ENCODE measurements around the gene MLX.
A peak's percentile ranks its signal among the peaks of the same experiment; 100 is the strongest.

The MLX gene

GRCh38 chr17:42577532-42578281 is 10.8 kb downstream of the MLX start, which contains the start of gene PSMC3IP:
Gene PSMC3IP, minus strand, starts transcription at chr17:42577729. Its CDS starts 43 bp downstream, at chr17:42577686.
- H3K4me3 ChIP-seq (ENCODE audit: low read depth, low read length), result peak within 1 kb of the TSS; percentile 90

- H3K4me3 ChIP-seq (ENCODE audit: low read depth, low read length), result peak overlapping the region; percentile 90
Measured at GRCh38 chr17:42578282-42578869, 11.5 kb downstream of the MLX start.

- no peak overlapping the region for H3K4me3 ChIP-seq (ENCODE audit: low read depth, low read length)
Measured at GRCh38 chr17:42579794-42580551, 13.1 kb downstream of the MLX start.

GRCh38 chr17:42581744-42582270 is 14.9 kb downstream of the MLX start:
- H3K4me3 ChIP-seq (ENCODE audit: low read depth, low read length), result no peak overlapping the region

DNA sequence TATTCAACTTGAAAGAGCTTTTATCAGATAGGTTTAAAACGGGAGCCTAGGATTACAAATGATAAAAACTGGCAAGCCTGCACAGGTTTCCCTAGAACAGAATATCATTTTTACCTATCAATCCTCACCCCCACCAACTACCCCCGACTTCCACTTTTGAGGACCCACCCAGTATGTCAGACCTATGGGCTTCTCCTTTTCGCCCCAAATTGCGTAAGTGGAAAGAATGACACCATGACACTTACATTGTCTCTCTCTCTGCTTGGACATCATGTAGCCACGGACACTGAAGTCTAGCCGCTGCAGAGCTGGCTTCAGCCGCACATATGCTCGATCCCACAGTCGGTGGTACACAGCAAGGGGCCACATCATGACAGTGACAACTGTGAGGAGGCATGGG is 18.0 kb downstream of the MLX start:
- H3K4me3 ChIP-seq (ENCODE audit: low read depth, low read length), result no peak overlapping the region

DNA sequence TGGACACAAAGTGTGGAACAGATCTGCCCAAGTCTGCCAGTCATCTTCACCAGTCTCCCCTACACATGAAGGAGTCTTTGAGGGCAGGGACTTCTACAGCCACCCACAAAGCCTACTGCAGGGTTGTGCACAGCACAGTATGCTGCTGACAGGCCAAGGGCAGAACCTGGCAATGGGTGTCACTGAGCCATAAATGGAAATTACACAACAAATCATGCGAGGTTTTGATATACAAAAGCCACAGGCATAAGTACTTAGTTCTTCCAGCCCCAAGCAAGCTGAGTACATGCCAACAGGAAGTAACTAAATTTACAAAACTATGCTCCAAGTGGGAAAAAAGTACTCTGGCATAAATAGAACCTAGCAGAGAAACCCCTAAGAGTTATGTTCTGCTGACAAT is 18.5 kb downstream of the MLX start:
- H3K4me3 ChIP-seq (ENCODE audit: low read depth, low read length), result no peak overlapping the region

DNA sequence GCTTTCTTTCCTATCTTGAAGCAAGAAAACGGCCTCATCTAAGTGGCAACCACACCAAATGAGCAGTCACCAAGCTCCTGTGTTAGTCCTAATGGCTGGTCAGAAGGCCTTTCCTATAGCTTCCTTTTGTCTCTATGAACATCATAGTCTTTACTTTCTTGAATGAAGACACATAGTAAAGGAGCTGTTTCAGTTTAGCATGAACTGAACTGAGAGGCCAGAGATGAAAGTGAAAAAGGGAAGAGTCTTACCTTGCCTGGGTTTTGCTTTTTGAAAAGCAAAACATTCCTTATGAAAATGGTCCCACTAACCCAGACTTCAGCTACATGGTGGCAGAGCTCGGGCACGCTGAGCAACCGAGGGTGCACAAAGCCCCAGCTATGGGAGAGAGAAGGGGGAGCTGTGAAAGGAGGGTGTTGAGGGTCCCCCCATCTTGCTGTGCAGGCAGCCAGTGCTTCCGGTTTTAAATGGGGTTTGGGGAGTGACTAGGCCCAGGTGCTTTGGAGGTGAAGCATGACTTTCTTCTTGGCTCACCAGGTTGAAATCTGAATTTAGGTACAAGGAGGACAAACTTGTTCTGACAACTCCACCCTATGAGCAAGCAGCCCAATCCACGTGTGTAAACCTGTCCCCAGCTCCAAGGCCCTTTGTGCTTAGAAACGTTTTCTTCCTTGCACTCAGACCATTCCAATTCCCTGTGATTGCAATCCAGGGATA is 19.8 kb downstream of the MLX start:
- no peak overlapping the region for H3K4me3 ChIP-seq (ENCODE audit: low read depth, low read length)

- H3K4me3 ChIP-seq (ENCODE audit: low read depth, low read length), result no peak overlapping the region
Measured at GRCh38 chr17:42590886-42591285, 24.0 kb downstream of the MLX start.

GRCh38 chr17:42591411-42591810 is 24.5 kb downstream of the MLX start:
- H3K4me3 ChIP-seq (ENCODE audit: low read depth, low read length), result no peak overlapping the region

- H3K4me3 ChIP-seq (ENCODE audit: low read depth, low read length), result no peak overlapping the region
Measured at GRCh38 chr17:42596386-42596785, 29.5 kb downstream of the MLX start.

DNA sequence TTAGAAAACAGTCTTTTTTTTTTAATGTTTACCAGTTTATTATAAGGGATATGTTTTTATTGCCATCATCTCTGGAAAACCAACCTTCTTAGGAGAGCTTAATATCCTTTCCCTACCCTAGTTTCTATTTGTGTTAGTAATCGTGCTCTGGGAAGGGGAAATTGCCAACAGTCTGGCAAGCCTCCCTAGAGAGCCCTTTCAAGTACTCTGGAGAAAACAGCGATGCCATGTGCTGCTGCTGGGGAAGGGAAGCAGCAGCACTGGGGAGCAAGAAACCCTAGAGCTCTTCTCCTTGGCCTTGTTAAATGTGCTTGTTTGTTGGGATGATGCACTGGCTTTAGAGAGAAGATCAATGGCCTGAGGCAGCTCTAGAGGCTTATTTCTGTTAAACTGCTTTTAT is 32.0 kb downstream of the MLX start:
- no peak overlapping the region for H3K4me3 ChIP-seq (ENCODE audit: low read depth, low read length)

- no peak overlapping the region for H3K4me3 ChIP-seq (ENCODE audit: low read depth, low read length)
Measured at GRCh38 chr17:42603318-42603717, 36.4 kb downstream of the MLX start.

GRCh38 chr17:42607769-42608168 is 40.9 kb downstream of the MLX start:
- H3K4me3 ChIP-seq (ENCODE audit: low read depth, low read length), result no peak overlapping the region

DNA sequence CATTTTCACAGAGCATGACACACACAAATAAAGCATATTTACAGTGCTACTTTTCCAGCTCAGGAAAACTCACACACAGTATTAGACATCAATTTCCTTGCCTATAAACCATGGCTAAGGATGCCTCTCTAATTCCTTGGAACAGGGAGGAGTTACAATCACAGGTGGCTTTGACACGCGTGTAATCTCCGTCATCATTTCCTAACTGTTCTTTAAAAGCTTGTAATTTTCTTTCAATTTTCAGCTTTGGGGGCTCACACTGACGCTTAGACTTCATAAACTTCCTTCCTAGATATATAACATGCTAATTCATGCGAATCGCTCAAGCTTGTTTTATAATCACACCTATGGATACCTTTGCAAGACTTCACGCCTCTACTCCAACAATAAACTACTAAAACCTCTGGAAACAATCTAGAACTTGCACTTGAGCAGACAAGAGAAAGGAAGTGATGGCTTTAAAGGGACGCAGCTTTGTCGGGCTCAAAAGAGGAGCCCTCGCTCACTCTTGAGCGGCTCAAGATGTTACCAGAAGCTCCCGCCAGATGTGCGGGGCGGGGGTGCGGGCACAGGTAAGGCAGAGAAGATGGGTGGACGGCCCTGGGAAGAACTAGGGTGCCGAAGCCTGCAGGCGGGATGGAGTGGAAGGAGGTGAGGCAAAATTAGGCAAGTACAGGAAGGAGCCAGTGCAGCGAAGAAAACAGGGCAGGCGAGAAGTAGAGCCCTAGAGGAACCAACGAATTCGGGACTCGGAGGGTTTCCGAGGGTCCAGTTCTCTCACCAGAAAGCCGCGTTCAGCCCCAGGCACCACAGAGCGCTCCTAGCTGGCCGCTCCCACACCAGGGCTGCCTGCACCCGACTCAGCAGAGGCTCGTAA is 41.6 kb downstream of the MLX start:
- peak overlapping the region; percentile 76 for H3K4me3 ChIP-seq (ENCODE audit: low read depth, low read length)

- H3K4me3 ChIP-seq (ENCODE audit: low read depth, low read length), result peak within 1 kb of the TSS; percentile 90
Measured at GRCh38 chr17:42609182-42609813, 42.4 kb downstream of the MLX start, which contains the start of the genes RETREG3 and TUBG1. Gene RETREG3, minus strand, starts transcription at chr17:42609374. Its CDS starts 50 bp downstream, at chr17:42609324. Gene TUBG1, plus strand, starts transcription at chr17:42609683. Its CDS starts 55 bp downstream, at chr17:42609738.

DNA sequence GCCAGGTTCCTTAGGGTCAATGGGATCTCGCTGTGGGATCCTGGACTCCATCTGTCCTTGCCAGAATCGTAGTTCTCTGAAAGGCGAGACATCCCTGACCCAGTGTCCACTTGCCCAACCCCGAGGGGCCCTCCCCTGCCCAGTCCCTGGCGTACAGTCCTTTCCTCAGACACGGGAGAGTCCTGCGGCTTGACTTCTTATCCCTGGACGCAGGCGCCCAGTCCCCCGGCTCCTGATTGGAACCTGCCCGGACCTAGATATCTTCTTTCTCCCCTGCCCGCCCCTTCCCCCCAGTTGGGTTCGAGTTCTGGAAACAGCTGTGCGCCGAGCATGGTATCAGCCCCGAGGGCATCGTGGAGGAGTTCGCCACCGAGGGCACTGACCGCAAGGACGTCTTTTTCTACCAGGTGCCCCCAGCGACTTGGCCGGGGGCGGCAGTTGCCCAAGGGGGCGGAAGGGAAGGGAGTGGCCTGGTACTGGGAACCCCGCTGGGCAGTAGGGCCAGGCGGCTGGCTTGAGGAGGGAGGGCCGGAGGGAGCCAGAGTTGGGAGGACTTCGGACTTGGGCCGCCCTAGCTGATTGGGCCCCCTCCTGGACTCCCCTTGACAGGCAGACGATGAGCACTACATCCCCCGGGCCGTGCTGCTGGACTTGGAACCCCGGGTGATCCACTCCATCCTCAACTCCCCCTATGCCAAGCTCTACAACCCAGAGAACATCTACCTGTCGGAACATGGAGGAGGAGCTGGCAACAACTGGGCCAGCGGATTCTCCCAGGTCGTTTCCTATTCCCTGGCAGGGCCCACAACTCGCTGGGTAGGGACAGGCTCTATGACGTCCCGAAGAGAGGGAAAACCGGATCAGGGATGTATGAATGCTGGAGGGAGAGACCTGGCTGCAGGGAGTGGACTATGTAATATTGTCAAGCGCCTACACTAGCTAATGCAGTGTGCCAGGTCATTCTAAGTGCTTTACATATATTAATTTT is 43.2 kb downstream of the MLX start:
- H3K4me3 ChIP-seq (ENCODE audit: low read depth, low read length), result peak overlapping the region; percentile 90

DNA sequence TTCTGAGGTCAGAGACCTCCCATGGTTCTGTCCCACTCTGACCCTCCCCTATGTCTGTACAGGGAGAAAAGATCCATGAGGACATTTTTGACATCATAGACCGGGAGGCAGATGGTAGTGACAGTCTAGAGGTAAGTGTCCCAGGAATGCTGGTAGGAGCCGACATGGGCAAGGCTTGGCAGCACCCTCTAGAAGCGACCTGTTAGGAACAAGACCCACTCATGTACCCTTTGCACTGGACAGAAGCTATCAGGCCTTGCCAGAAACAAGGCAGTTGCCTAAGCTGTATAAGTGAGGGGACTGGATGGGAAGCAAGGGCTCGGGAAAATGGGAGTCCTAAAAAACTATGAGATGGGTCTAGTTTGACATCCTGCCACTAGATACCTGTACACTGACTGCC is 45.1 kb downstream of the MLX start:
- H3K4me3 ChIP-seq (ENCODE audit: low read depth, low read length), result no peak overlapping the region

DNA sequence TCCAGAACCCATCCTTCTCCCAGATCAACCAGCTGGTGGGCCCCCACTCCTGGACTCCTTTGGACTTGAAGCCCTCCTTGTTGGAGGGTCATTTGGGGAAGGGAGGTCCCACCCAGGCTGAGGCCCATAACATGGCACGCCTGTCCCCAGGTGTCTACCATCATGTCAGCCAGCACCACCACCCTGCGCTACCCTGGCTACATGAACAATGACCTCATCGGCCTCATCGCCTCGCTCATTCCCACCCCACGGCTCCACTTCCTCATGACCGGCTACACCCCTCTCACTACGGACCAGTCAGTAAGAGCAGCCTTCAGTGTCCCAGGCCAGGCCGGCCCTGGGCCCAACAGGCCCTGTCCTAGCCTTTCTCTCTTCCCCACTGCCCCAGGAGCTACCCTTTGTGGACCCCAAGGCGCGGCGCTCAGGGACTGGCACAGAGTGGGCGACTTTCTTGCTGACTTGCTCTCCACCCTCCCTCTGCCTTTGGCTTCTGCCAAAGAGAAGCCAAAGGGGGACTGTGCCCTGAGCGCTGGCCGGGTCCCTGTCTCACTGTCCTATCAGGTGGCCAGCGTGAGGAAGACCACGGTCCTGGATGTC is 46.9 kb downstream of the MLX start:
- H3K4me3 ChIP-seq (ENCODE audit: low read depth, low read length), result no peak overlapping the region

Measured in iPS-11a (cell line).